ENCODE data around the gene BTBD16.

DNA sequence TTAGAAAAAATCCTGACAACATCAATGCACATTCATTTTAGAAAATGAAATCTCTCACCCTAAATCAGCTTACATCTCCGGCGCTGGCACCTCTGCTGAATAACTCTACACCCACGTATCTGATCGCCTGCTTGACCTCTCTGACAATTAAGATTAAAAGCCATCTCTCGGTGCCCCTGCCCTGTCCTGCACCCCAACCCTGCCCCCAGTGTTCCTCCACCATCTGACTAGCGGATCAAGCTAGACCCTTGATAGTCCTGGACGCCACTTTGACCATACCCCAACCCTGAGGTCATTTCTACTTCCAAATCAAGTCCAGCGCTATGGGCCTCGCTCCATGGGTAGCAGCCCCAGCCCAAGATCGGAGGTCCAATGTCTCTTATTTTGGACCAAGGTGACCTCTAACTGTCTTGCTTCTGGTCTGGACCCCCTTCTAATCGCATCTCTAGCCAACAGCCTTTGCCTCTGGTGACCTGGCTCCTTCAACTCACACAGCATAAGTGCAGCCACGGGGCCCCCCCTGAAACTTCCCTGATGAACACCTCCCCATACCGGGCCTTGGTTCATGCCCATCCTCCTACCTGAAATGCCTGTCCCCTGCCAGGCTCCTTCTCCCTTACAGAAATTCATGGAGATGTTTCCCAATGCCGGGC lies 28.5 kb downstream of the BTBD16 start:
- TF ChIP-seq, protein P1, sequence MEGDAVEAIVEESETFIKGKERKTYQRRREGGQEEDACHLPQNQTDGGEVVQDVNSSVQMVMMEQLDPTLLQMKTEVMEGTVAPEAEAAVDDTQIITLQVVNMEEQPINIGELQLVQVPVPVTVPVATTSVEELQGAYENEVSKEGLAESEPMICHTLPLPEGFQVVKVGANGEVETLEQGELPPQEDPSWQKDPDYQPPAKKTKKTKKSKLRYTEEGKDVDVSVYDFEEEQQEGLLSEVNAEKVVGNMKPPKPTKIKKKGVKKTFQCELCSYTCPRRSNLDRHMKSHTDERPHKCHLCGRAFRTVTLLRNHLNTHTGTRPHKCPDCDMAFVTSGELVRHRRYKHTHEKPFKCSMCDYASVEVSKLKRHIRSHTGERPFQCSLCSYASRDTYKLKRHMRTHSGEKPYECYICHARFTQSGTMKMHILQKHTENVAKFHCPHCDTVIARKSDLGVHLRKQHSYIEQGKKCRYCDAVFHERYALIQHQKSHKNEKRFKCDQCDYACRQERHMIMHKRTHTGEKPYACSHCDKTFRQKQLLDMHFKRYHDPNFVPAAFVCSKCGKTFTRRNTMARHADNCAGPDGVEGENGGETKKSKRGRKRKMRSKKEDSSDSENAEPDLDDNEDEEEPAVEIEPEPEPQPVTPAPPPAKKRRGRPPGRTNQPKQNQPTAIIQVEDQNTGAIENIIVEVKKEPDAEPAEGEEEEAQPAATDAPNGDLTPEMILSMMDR (IDR thresholded peaks at IDR 0.05), result no peak
- no peak for TF ChIP-seq POLR2A (IDR thresholded peaks at IDR 0.05)

Data from body of pancreas (tissue), 4 donors.